NCI-H1092 (cell line): ENCODE data around the gene ZBTB17.
"Not testable (repeated sequence)": the region's sequence is repeated elsewhere in the genome, so short reads cannot be mapped to it uniquely, and the experiment has no call there.

Source experiments
- DNase-seq: peaks from one replicate; lab custom pipeline; 2025; lab: John Stamatoyannopoulos, UW

The ZBTB17 gene

GRCh38 chr1:15975805-15976680, at the start of gene ZBTB17:
TSS of gene ZBTB17 (minus strand) at chr1:15976101. CDS start at chr1:15948495, 27,606 bp downstream.
- peak; percentile 97 for DNase-seq

- DNase-seq = no peak
Observed at GRCh38 chr1:16023050-16023653, 47.3 kb upstream of the ZBTB17 start.

- no peak for DNase-seq
Observed at GRCh38 chr1:16022393-16022792, 46.5 kb upstream of the ZBTB17 start.

GRCh38 chr1:16021681-16022080, 45.8 kb upstream of the ZBTB17 start, which contains the start of gene CLCNKA:
TSS of gene CLCNKA (plus strand) at chr1:16022036. CDS start at chr1:16022620, 584 bp downstream.
- DNase-seq = no peak

- DNase-seq = not testable (repeated sequence)
Observed at GRCh38 chr1:16020878-16021277, 45.0 kb upstream of the ZBTB17 start.

- DNase-seq = no peak
Observed at GRCh38 chr1:16020325-16020724, 44.4 kb upstream of the ZBTB17 start.

- no peak for DNase-seq
Observed at GRCh38 chr1:16019644-16020277, 43.9 kb upstream of the ZBTB17 start.

GRCh38 chr1:16018749-16019643, 43.1 kb upstream of the ZBTB17 start:
- no peak for DNase-seq

GRCh38 chr1:16018308-16018707, 42.4 kb upstream of the ZBTB17 start:
- DNase-seq = no peak

- no peak for DNase-seq
Observed at GRCh38 chr1:16017461-16018303, 41.8 kb upstream of the ZBTB17 start, which contains the start of gene HSPB7. TSS of gene HSPB7 (minus strand) at chr1:16018043. CDS start at chr1:16017963, 80 bp downstream.

GRCh38 chr1:16017076-16017460, 41.2 kb upstream of the ZBTB17 start:
- no peak for DNase-seq

GRCh38 chr1:16015960-16016901, 40.3 kb upstream of the ZBTB17 start:
- no peak for DNase-seq

- DNase-seq = no peak
Observed at GRCh38 chr1:16015491-16015890, 39.6 kb upstream of the ZBTB17 start.

- no peak for DNase-seq
Observed at GRCh38 chr1:16014509-16015482, 38.9 kb upstream of the ZBTB17 start.

- DNase-seq = no peak
Observed at GRCh38 chr1:16013908-16014258, 38.0 kb upstream of the ZBTB17 start.

GRCh38 chr1:16013220-16013907, 37.5 kb upstream of the ZBTB17 start:
- DNase-seq = no peak

GRCh38 chr1:16012590-16013219, 36.8 kb upstream of the ZBTB17 start:
- DNase-seq = peak; percentile 48
